Measurements from ENCODE around the gene ORM1.
"Not testable (repeated sequence)": the region's sequence is repeated elsewhere in the genome, so short reads cannot be mapped to it uniquely, and the experiment has no call there.

Gene ORM1

GRCh38 chr9:114322831-114323531 is at the start of gene ORM1:
ORM1 (plus strand) TSS chr9:114323098; CDS start chr9:114323134, 36 bp downstream.
- not testable (repeated sequence) for DNase-seq

GRCh38 chr9:114273461-114273881 is 49.4 kb upstream of the ORM1 start:
- DNase-seq = no peak

- DNase-seq = no peak
Observed at GRCh38 chr9:114274217-114274616, 48.7 kb upstream of the ORM1 start.

- DNase-seq = no peak
Observed at GRCh38 chr9:114275246-114276004, 47.5 kb upstream of the ORM1 start.

- no peak for DNase-seq
Observed at GRCh38 chr9:114276908-114277821, 45.7 kb upstream of the ORM1 start.

- no peak for DNase-seq
Observed at GRCh38 chr9:114278356-114278755, 44.5 kb upstream of the ORM1 start.

- no peak for DNase-seq
Observed at GRCh38 chr9:114278881-114279570, 43.9 kb upstream of the ORM1 start.

- DNase-seq = no peak
Observed at GRCh38 chr9:114279693-114280092, 43.2 kb upstream of the ORM1 start.

- no peak for DNase-seq
Observed at GRCh38 chr9:114280636-114281472, 42.0 kb upstream of the ORM1 start.

- no peak for DNase-seq
Observed at GRCh38 chr9:114281473-114282103, 41.3 kb upstream of the ORM1 start.

- DNase-seq = no peak
Observed at GRCh38 chr9:114282104-114282485, 40.8 kb upstream of the ORM1 start.

- no peak for DNase-seq
Observed at GRCh38 chr9:114282507-114282906, 40.4 kb upstream of the ORM1 start.

GRCh38 chr9:114282926-114283325 is 40.0 kb upstream of the ORM1 start:
- DNase-seq = peak; percentile 36

GRCh38 chr9:114283551-114284111 is 39.3 kb upstream of the ORM1 start:
- no peak for DNase-seq

GRCh38 chr9:114284316-114285060 is 38.4 kb upstream of the ORM1 start:
- DNase-seq = no peak

- no peak for DNase-seq
Observed at GRCh38 chr9:114285166-114285867, 37.6 kb upstream of the ORM1 start.

- DNase-seq = no peak
Observed at GRCh38 chr9:114286146-114286679, 36.7 kb upstream of the ORM1 start.

- no peak for DNase-seq
Observed at GRCh38 chr9:114287001-114287762, 35.7 kb upstream of the ORM1 start.

Measured in activated CD4-positive, alpha-beta T cell treated with anti-CD3 and anti-CD28 coated beads for 48 hours (primary cell).